Measurements from ENCODE around the gene NCOA3. TPM values are rescaled to one million over a fixed set of nuclear protein-coding genes. Genes with fewer than 3 reads are reported as not detected.

NCOA3 gene
- total and polyA plus RNA-seq, 2 of the 8 experiments (the other 6 are each of a cell fraction or from before 2014, with no cell fraction given), result 7.9 to 24.7 TPM

DNA sequence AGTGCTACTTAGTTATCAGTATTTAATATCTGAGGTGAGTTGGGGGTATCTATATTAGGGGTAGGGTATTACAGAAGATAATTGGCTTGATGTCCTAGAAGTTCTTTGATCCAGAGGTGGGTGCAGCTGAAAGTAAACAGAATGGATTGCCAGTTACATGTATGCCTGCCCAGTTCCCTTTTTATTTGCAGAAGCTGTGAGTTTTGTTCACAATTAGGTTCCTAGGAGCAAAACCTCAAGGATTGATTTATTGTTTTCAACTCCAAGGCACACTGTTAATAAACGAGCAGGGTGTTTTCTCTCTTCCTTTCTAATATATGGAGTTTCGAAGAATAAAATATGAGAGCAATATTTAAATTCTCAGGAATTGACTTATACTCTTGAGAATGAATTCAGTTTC lies 154.6 kb downstream of the NCOA3 start:
- Histone ChIP-seq H4K8ac (ENCODE audit: extremely low read depth, insufficient read depth, low read length) (no peak overlapping the region), H3K4me1 (replicated peaks in 1 of 4; ENCODE audit: control insufficient read depth in 3 of 4, insufficient read depth in 4 of 4, low read length in 3 of 4) (peaks cover 0 to 11% (median 4%) of the 10 kb centered on the region in 4 experiments; a peak in 4 of 7 replicates), H3K18ac (ENCODE audit: extremely low read depth, low read length) (no peak overlapping the region), H3K4me2 (ENCODE audit: insufficient read depth in 1 of 2, low read depth in 2 of 2, low read length in 2 of 2) (no peak overlapping the region), H3K27me3 (replicated peaks in 1 of 4; ENCODE audit: control insufficient read depth in 3 of 4, extremely low read depth in 1 of 4, insufficient read depth in 3 of 4, low read length in 3 of 4) (no peaks in the 10 kb centered on the region), H2AK5ac (ENCODE audit: low read depth, low read length) (no peak overlapping the region), H3K23me2 (ENCODE audit: low read depth, low read length) (no peaks in the 10 kb centered on the region), H2BK120ac (replicated peaks; ENCODE audit: low read depth, low read length) (no peak overlapping the region), H3K36me3 (ENCODE audit: control insufficient read depth in 2 of 4, insufficient read depth in 4 of 4, low read length in 3 of 4) (peaks cover 0 to 57% (median 9%) of the 10 kb centered on the region in 4 experiments; a peak in 6 of 8 replicates), H2BK15ac (ENCODE audit: low read length) (no peak overlapping the region), H3K79me1 (ENCODE audit: low read depth, low read length) (no peaks in the 10 kb centered on the region), H3K4me3 (ENCODE audit: extremely low read depth in 1 of 4, insufficient read depth in 2 of 4, low read depth in 3 of 4, low read length in 4 of 4) (no peak overlapping the region), H3K23ac (ENCODE audit: insufficient read length) (no peak overlapping the region), H3K4ac (replicated peaks; ENCODE audit: insufficient read length, low read depth, low read length) (no peak overlapping the region), H2BK5ac (ENCODE audit: low read depth, low read length) (no peak overlapping the region), H3K56ac (replicated peaks; ENCODE audit: insufficient read length, low read depth, low read length) (no peak overlapping the region), H4K91ac (replicated peaks; ENCODE audit: insufficient read length, low read length) (no peak overlapping the region), H2AFZ (ENCODE audit: low read length) (no peak overlapping the region), H2BK20ac (ENCODE audit: low read length) (no peak overlapping the region), H3K9ac (replicated peaks in 1 of 4; ENCODE audit: extremely low read depth in 1 of 4, low read depth in 3 of 4, low read length in 3 of 4) (no peak overlapping the region), H3K9me3 (ENCODE audit: insufficient read depth in 2 of 2, low read depth in 1 of 2, low read length in 1 of 2) (no peaks in the 10 kb centered on the region), H3K79me2 (ENCODE audit: control insufficient read depth in 1 of 2, insufficient read depth in 2 of 2, low read length in 2 of 2) (no peaks in the 10 kb centered on the region), H2BK12ac (ENCODE audit: low read depth, low read length) (no peak overlapping the region), H4K20me1 (replicated peaks in 1 of 2; ENCODE audit: control insufficient read depth in 1 of 2, insufficient read depth in 2 of 2, low read length in 2 of 2) (no peaks in the 10 kb centered on the region), H3K14ac (ENCODE audit: insufficient read length) (no peak overlapping the region), H3K27ac (ENCODE audit: low read depth, low read length) (no peak overlapping the region), H4K5ac (ENCODE audit: insufficient read length, low read depth, low read length) (no peak overlapping the region)
- TF ChIP-seq TEAD4 (IDR thresholded peaks at IDR 0.05; ENCODE audit: low read depth, low read length), result no peak
- DNase-seq (ENCODE audit: low read depth in 1 of 2, low spot score in 2 of 2) (no peak), FAIRE-seq (no peak)
- CTCF ChIA-PET (ENCODE audit: partially characterized antibody), result interaction anchor here (0.6 kb wide), 1 partner anchor 65 kb away, joined by 3 read pairs; no protein-coding TSS in a partner anchor
- 89% methylated on average over 2 of the region's 2 CpGs; no CpG with 5 or more reads in 1 of the 2 experiments for WGBS, 2 experiments (ENCODE audit: extremely low coverage in 1 of 2, insufficient coverage in 1 of 2, insufficient read length in 1 of 2, insufficient replicate concordance in 2 of 2, low coverage in 1 of 2, low lambda C conversion rate in 2 of 2, missing lambda C conversion rate in 1 of 2)
- POLR2A ChIA-PET (ENCODE audit: partially characterized antibody), result no interaction called here
